Activated CD8-positive, alpha-beta memory T cell treated with anti-CD3 and anti-CD28 coated beads, Interleukin-2, amount 50 U/mL, for 48 hours (primary cell): ENCODE data around the gene POU3F1.

Source experiments
- DNase-seq: peaks from one replicate; pipeline ENCODE4 v3.0.0-alpha.2; 2020

Gene POU3F1

GRCh38 chr1:38046333-38046883, at the start of gene POU3F1:
Gene POU3F1, minus strand, starts transcription at chr1:38046793. Its CDS starts 50 bp downstream, at chr1:38046743.
- no peak for DNase-seq

- DNase-seq: no peak
These were observed 48.9 kb upstream of the POU3F1 start for GRCh38 chr1:38095454-38095931.

- DNase-seq: no peak
These were observed 48.2 kb upstream of the POU3F1 start for GRCh38 chr1:38094711-38095290.

DNA sequence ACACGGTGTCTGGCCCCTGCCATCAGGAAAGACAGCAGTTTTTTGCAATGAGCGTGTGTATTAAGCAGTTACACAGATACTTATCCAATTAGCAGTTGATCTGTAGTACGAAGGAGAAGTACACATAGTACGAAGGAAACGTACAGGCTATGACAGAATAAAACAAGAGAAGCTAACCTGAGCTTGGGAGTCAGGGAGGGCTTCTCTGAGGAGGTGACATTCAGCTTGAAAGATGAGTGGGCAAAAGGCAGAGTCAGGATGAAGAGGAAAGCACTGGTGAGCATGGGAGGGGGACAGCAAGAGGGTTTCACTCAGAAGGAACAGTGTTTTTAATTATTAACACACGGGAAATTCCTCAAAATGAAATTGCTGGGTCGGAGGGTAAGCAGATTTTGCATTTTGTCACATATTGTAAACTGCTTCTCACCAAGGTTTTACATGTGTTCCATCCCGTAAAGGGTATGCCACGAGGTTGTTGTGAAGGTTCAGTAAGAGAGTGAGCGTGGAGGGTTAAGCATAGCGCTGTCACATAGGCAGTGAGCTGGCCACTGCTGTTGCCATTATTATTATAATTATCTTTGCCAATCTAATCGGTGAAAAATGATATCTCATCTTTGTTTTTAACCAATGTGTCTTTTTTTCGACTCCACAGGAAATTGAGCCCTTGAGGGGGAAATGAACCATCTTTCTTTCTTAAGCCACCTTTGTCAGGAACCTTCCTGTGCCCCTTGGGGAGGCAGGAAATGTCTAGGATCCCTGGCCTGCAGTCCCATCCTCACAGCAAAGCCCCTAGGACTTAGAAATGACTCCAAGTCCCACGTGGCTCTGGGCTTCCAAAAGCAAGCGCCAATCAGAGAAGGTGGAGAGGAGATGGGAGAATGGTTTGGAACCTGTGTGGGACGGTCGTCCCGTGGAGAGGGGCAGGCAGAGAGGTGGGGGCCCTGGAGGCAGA, 47.3 kb upstream of the POU3F1 start:
- DNase-seq: no peak

GRCh38 chr1:38092256-38092655, 45.7 kb upstream of the POU3F1 start:
- no peak for DNase-seq

DNA sequence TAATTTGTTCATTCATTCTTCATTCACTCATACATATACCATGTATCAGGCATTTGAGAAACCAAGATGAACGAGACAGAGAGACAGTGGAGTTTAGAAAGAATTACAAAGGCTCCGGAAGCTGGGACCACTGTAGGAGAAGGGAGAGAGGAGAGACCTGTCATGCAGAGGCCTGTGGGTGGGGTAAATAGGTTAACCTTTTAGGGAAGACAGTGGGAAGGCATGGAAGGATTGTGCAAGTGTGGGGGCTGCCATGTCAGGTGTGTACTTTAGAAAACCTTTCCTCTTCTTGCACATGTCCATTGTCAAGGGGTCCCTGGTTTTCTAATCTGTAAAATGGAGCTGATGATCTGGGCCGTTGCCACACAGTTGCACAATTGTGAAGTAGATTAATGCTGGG, 44.2 kb upstream of the POU3F1 start:
- no peak for DNase-seq

DNA sequence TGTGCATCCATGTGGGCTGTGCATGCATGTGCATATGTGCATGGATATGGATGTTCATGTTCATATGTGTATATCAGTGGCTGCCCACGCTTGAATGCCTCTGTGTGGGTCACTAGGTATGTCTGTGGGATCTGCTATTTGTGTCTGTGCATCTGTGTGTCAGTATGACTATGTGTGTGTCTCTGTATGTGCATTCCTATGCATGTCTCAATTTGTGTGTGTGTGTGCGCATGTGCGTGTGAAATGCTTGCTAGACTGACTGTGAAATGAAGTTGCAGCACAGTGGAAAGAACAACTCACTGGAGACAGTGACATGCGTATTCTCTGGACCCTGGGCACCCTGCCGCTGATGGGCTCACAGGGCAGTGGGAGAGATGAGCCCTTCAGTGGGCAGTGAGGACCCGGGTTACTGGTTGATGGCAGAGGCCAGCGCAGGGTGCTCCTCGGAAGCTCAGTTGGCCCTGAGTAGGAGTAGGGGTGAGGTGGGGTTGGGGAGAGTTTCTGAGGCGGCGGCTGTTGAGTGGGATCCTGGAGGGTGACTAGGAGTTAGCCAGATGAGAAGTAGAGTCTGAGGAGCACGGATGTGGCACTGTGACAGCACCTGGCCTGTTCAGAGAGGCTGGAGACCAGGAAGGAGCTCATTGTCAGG, 43.2 kb upstream of the POU3F1 start:
- DNase-seq: no peak

GRCh38 chr1:38088791-38089190, 42.2 kb upstream of the POU3F1 start:
- no peak for DNase-seq

DNA sequence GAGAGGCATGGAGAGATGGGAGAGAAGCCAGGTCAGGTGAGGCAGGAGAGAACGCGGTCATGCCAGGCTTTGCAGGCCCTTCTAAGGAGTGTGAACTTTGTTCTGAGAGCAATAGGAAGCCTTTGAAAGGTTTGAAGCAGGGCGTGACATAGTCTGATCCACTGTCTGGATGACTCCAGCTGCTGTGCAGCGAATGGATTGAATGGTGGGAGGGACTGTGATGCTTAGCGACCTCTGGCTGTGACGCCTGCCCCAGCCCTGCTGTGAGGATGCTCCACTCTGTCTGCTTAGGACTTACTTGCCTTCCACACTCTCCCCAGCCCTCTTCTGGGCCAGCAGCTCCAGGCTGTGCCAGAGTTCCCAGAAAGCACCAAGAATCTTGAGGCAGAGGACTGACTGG, 41.8 kb upstream of the POU3F1 start:
- DNase-seq: no peak

DNA sequence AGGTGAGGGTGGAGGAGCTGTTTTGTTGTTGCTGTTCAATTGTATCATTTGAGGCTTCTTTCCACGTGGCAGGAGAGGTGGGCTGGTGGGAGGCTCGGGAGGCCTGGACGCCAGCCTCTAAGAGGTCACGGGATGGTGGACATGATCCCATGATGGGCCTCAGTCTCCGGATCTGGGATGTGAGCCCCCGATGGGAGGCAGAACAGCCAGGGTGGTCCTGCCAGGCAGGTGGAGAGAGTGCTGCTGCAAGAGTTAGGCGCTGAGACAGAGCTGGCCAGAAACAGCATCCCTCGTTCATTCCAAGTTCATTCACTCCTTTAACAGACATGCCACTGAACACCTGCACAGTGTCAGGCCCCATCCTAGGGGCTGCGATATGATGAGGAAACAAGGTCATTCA, 41.1 kb upstream of the POU3F1 start:
- no peak for DNase-seq

DNA sequence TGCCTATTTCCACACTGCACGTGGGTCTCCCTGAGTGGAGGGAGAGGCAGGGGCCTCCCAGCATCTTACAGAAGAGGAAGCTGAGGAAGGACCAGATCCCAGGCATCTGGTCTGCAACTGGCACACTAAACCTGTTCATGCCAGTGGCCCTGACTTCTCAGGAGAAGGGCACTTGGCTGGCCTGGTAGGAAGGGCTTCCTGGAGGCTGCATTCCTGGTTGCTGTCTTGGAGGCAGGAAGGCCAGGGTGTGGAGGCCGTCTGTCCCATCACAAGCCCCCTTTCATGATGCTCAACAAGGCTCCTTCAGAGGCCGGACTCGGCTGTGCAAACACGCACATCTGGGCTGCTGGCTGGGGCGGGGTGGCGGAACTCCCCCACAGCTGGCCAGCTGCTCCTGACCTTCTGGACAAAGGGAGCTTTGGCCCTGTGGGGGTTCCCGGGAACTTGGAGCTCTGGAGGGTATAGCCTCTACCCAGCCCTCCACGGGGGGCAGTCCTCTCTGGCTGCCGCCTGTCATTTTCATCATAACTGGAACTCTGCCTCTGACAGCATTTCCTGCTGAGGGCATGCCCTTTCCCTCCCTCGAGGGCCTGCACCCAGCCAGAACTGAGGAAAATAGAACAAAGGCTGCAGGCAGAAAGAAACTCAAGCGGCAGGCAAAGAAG, 39.2 kb upstream of the POU3F1 start:
- no peak for DNase-seq

- DNase-seq: no peak
These were observed 38.1 kb upstream of the POU3F1 start for GRCh38 chr1:38084700-38085099.

- no peak for DNase-seq
These were observed 37.5 kb upstream of the POU3F1 start for GRCh38 chr1:38084113-38084512.

- no peak for DNase-seq
These were observed 36.9 kb upstream of the POU3F1 start for GRCh38 chr1:38083541-38083940.

DNA sequence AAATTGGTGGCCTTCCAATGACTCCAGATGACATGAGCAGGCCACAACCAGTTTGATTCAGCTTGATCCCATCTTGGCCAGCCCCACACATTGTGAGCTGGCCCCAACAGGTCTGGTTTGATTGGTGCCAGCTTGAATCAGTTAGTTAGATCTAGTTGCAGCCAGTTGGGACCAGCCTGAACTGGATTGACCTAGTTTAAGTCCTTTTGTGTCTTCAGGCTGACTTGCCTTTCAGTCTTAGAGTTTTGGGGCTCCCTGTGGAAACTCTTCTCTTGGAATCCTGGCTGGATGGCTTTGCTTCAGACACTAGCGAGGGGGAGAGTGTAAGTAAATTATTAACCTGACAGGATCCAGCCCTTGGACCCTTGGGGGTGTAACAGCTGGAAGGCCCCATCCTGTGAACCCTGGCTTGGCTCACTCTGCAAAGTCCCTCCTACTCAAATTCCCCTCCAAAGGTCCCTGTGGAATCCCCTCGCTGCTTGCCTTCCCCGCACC, 36.2 kb upstream of the POU3F1 start:
- no peak for DNase-seq

- no peak for DNase-seq
These were observed 32.4 kb upstream of the POU3F1 start for GRCh38 chr1:38079019-38079418.

- no peak for DNase-seq
These were observed 31.0 kb upstream of the POU3F1 start for GRCh38 chr1:38077523-38078147.

- no peak for DNase-seq
These were observed 29.9 kb upstream of the POU3F1 start for GRCh38 chr1:38076455-38076854.

DNA sequence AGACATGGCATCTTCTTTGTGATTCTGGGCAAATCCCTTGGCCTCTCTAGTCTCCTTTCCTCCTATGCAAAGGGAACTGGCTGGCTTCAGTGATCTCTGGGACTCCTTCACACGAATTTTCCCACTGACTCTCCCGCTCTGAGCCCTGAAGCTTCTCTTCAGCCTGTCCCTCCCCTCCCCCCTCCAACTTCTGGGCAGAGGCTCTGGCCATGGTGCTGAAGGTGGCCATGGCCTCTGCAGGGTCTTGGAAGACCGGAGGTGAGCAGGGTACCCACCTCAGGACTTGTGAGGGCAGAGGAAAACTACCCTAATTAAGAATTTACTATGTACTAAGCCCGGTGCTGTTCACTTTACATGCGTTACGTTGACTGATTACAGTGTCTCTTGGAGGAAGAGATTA, 29.4 kb upstream of the POU3F1 start:
- DNase-seq: no peak

DNA sequence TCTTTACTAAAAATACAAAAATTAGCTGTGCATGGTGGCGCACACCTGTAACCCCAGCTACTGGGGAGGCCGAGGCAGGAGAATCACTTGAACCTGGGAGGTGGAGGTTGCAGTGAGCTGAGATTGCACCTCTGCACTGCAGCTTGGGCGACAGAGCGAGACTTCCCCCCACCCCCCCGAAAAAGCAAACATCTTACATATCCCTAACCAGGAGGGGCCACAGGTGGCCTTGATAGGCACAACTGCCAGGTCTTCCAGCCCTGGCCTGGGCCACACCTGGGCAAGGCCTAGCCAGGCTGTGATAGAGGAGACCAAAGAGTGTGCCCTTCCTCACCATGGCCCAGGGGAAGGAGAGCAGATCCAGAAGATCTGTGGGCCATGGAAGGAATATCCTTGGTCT, 28.6 kb upstream of the POU3F1 start:
- DNase-seq: no peak

GRCh38 chr1:38074302-38074677, 27.7 kb upstream of the POU3F1 start:
- DNase-seq: no peak
